ENCODE measurements around the gene SYT9. TPM values are rescaled to one million over a fixed set of nuclear protein-coding genes. Genes with fewer than 3 reads are reported as not detected.

The SYT9 gene
- total and polyA plus RNA-seq, 10 of the 15 experiments (the other 5 are each of a cell fraction or from before 2014, with no cell fraction given) = 0.03 TPM; not detected in 9

GRCh38 chr11:7250166-7250565, 1.5 kb upstream of the SYT9 start:
- FAIRE-seq (no peak), ATAC-seq (no peak), DNase-seq (ENCODE audit: low read depth, low spot score) (no peak)
- no TSS peak for BruUV-seq (replicated peaks)
- peaks cover 8 to 20% of the 10 kb centered on the region in 2 experiments for H3K27me3 ChIP-seq (replicated peaks in 1 of 2; ENCODE audit: control insufficient read depth in 2 of 2, insufficient read depth in 2 of 2, low read length in 1 of 2)
- H3K4me2 ChIP-seq (ENCODE audit: control insufficient read depth, insufficient read depth) = no peak overlapping the region
- ChIA-PET CTCF (no interaction called here), SMC1A (ENCODE audit: uncharacterized antibody, unreplicated experiment) (no interaction called here), POLR2A (no interaction called here), RAD21 (ENCODE audit: unreplicated experiment) (no interaction called here)
- H3K27ac ChIP-seq (ENCODE audit: control insufficient read depth, insufficient read depth) = no peak overlapping the region
- TF ChIP-seq ZNF207 (IDR thresholded peaks at IDR 0.05; ENCODE audit: borderline replicate concordance) = no peak
- TF ChIP-seq SPI1 (IDR thresholded peaks at IDR 0.05; ENCODE audit: borderline replicate concordance, insufficient read depth, low read depth, low read length) = peak; percentile 31; the same call in 1 of the 2 replicates
- no peak overlapping the region for H3K4me3 ChIP-seq
- no peaks in the 10 kb centered on the region for H3K79me2 ChIP-seq (ENCODE audit: control insufficient read depth, insufficient read depth, low read length)
- H3K36me3 ChIP-seq (ENCODE audit: control insufficient read depth in 2 of 2, insufficient read depth in 2 of 2, low read length in 1 of 2) = no peaks in the 10 kb centered on the region
- intact Hi-C loops (cut with micrococcal nuclease; ENCODE audit: unreplicated experiment) = no loop called here
- in situ Hi-C loops (cut with MboI) = no loop called here
- H3K4me1 ChIP-seq (ENCODE audit: control insufficient read depth, insufficient read depth, low read length) = no peaks in the 10 kb centered on the region
- no peaks in the 10 kb centered on the region for H4K20me1 ChIP-seq (ENCODE audit: control insufficient read depth, insufficient read depth)
- 4% methylated on average over 3 of the region's 3 CpGs for WGBS (ENCODE audit: insufficient coverage, insufficient replicate concordance, low lambda C conversion rate, missing lambda C conversion rate)
- no peaks in the 10 kb centered on the region for H3K9me3 ChIP-seq (replicated peaks; ENCODE audit: control insufficient read depth, insufficient read depth, low read length)
- no peak overlapping the region for H3K9ac ChIP-seq (ENCODE audit: control insufficient read depth, insufficient read depth, low read length)
- H2AFZ ChIP-seq (ENCODE audit: control insufficient read depth, low read depth, low read length) = no peak overlapping the region

DNA sequence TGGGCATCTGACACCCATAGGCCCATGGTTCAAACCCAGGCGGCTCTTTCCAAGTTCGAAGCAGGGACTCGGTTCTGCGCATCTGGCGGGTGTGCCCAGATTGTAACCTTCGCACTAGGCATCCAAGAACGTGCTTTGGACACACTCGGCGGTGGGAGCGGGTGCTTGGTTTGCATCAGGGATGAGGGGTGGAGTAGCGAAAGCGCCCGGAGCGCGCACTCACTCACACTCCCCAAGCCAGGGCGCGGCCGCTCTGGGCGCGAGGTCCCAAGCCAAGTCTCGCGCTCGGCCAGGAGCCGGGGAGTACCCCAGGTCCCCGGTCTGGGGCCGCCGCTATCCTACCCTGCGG, 243 bp upstream of the SYT9 start:
- BruUV-seq (replicated peaks) = no TSS peak
- Histone ChIP-seq H2AFZ (ENCODE audit: control insufficient read depth, low read depth, low read length) (no peak overlapping the region), H3K4me2 (ENCODE audit: control insufficient read depth, insufficient read depth) (no peak overlapping the region; the same call in 1 of the 2 replicates)
- TF ChIP-seq SUPT20H (IDR thresholded peaks at IDR 0.05; ENCODE audit: borderline replicate concordance, control insufficient read depth, low read depth, low read length) (no peak), ZNF622 (IDR thresholded peaks at IDR 0.05) (no peak), MTA3 (IDR thresholded peaks at IDR 0.05; ENCODE audit: borderline replicate concordance, low read length) (no peak), NBN (IDR thresholded peaks at IDR 0.05) (no peak), CEBPB (IDR thresholded peaks at IDR 0.05; ENCODE audit: borderline replicate concordance in 1 of 2, low read depth in 2 of 2, low read length in 2 of 2) (no peak), KAT2A (conservative IDR thresholded peaks at IDR 0.05; ENCODE audit: control insufficient read depth, low read depth, low read length) (no peak), MTA2 (IDR thresholded peaks at IDR 0.05; ENCODE audit: low read depth) (no peak), ASH2L (IDR thresholded peaks at IDR 0.05; ENCODE audit: borderline replicate concordance, low read depth) (no peak), HDGF (IDR thresholded peaks at IDR 0.05) (no peak), GATAD2B (conservative IDR thresholded peaks at IDR 0.05; ENCODE audit: low read depth) (no peak), KLF5 (IDR thresholded peaks at IDR 0.05; ENCODE audit: partially characterized antibody) (no peak), HDAC6 (IDR thresholded peaks at IDR 0.05; ENCODE audit: unreplicated experiment) (no peak), PAX8 (IDR thresholded peaks at IDR 0.05) (no peak), FOS (IDR thresholded peaks at IDR 0.05; ENCODE audit: borderline replicate concordance, extremely low read depth, insufficient read length) (no peak)
- TF ChIP-seq, protein P1, sequence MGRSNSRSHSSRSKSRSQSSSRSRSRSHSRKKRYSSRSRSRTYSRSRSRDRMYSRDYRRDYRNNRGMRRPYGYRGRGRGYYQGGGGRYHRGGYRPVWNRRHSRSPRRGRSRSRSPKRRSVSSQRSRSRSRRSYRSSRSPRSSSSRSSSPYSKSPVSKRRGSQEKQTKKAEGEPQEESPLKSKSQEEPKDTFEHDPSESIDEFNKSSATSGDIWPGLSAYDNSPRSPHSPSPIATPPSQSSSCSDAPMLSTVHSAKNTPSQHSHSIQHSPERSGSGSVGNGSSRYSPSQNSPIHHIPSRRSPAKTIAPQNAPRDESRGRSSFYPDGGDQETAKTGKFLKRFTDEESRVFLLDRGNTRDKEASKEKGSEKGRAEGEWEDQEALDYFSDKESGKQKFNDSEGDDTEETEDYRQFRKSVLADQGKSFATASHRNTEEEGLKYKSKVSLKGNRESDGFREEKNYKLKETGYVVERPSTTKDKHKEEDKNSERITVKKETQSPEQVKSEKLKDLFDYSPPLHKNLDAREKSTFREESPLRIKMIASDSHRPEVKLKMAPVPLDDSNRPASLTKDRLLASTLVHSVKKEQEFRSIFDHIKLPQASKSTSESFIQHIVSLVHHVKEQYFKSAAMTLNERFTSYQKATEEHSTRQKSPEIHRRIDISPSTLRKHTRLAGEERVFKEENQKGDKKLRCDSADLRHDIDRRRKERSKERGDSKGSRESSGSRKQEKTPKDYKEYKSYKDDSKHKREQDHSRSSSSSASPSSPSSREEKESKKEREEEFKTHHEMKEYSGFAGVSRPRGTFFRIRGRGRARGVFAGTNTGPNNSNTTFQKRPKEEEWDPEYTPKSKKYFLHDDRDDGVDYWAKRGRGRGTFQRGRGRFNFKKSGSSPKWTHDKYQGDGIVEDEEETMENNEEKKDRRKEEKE (IDR thresholded peaks at IDR 0.05) = no peak

More for the DNA sequence above, 243 bp upstream of the SYT9 start:
- CTCF ChIA-PET = no interaction called here
- Histone ChIP-seq H3K79me2 (ENCODE audit: control insufficient read depth, insufficient read depth, low read length) (no peaks in the 10 kb centered on the region), H4K20me1 (ENCODE audit: control insufficient read depth, insufficient read depth) (no peaks in the 10 kb centered on the region), H3K27ac (ENCODE audit: control insufficient read depth, insufficient read depth) (no peak overlapping the region), H3K36me3 (ENCODE audit: control insufficient read depth in 2 of 2, insufficient read depth in 2 of 2, low read length in 1 of 2) (no peaks in the 10 kb centered on the region), H3K4me3 (no peak overlapping the region), H3K9me3 (replicated peaks; ENCODE audit: control insufficient read depth, insufficient read depth, low read length) (no peaks in the 10 kb centered on the region), H3K9ac (ENCODE audit: control insufficient read depth, insufficient read depth, low read length) (no peak overlapping the region), H3K4me1 (ENCODE audit: control insufficient read depth, insufficient read depth, low read length) (no peaks in the 10 kb centered on the region), H3K27me3 (replicated peaks in 1 of 2; ENCODE audit: control insufficient read depth in 2 of 2, insufficient read depth in 2 of 2, low read length in 1 of 2) (peaks cover 8 to 20% of the 10 kb centered on the region in 2 experiments)
- POLR2A ChIA-PET = no interaction called here
- FAIRE-seq = no peak
- intact Hi-C loops (cut with micrococcal nuclease; ENCODE audit: unreplicated experiment) = no loop called here
- SMC1A ChIA-PET (ENCODE audit: uncharacterized antibody, unreplicated experiment) = no interaction called here
- no peak for ATAC-seq
- 32% methylated on average over 20 of the region's 28 CpGs for WGBS (ENCODE audit: insufficient coverage, insufficient replicate concordance, low lambda C conversion rate, missing lambda C conversion rate)
- DNase-seq (ENCODE audit: low read depth, low spot score) = no peak
- in situ Hi-C loops (cut with MboI) = no loop called here
- RAD21 ChIA-PET (ENCODE audit: unreplicated experiment) = no interaction called here

Data from GM12878 (cell line).